ENCODE data around the gene TNP1. TPM values are rescaled to one million over a fixed set of nuclear protein-coding genes. Genes with fewer than 3 reads are reported as not detected.

The TNP1 gene
- total RNA-seq, 1 experiment from 2014 or later, result not detected

- H2AFZ ChIP-seq (ENCODE audit: low read length), result no peak overlapping the region
- no peak overlapping the region for H3K56ac ChIP-seq (ENCODE audit: insufficient read length, low read depth, low read length)
- no peaks in the 10 kb centered on the region for H3K79me1 ChIP-seq (ENCODE audit: insufficient read depth, low read depth, low read length, poor library complexity, severe bottlenecking)
- H3K23ac ChIP-seq (ENCODE audit: insufficient read length, low read depth, low read length), result no peak overlapping the region
- Mint-ChIP-seq H3K36me3 (ENCODE audit: insufficient read depth in 1 of 3, low read depth in 3 of 3) (peaks cover 4 to 7% (median 4%) of the 10 kb centered on the region in 3 experiments; a peak in 4 of 7 replicates), H3K27me3 (ENCODE audit: low read depth) (peaks cover 24% of the 10 kb centered on the region), H3K4me3 (no peak overlapping the region), H3K4me1 (peaks cover 13 to 20% of the 10 kb centered on the region in 2 experiments), H3K27ac (no peak overlapping the region), H3K9me3 (peaks cover 4 to 6% of the 10 kb centered on the region in 2 experiments; a peak in 3 of 5 replicates)
- no peak overlapping the region for H2BK20ac ChIP-seq (ENCODE audit: low read depth, low read length, poor library complexity, severe bottlenecking)
- no peak overlapping the region for H3K27ac ChIP-seq (ENCODE audit: insufficient read length, low read depth, low read length)
- H3K18ac ChIP-seq (ENCODE audit: insufficient read length, low read depth, low read length), result no peak overlapping the region
- no peak for TF ChIP-seq CTCF (conservative IDR thresholded peaks at IDR 0.05)
- H3K4me2 ChIP-seq (ENCODE audit: insufficient read depth, insufficient read length, low read length), result no peak overlapping the region
- no peaks in the 10 kb centered on the region for H4K20me1 ChIP-seq (ENCODE audit: control insufficient read depth, insufficient read depth, insufficient read length)
- no peaks in the 10 kb centered on the region for H3K23me2 ChIP-seq (ENCODE audit: insufficient read length, low read depth, low read length, poor library complexity, severe bottlenecking)
- no peak overlapping the region for H2BK15ac ChIP-seq (ENCODE audit: low read depth, low read length)
- H2BK5ac ChIP-seq (ENCODE audit: insufficient read length, low read length), result no peak overlapping the region
- DNase-seq, result no peak
- no peaks in the 10 kb centered on the region for H3K27me3 ChIP-seq (ENCODE audit: insufficient read depth, low read length)
- H3K9me3 ChIP-seq (ENCODE audit: control insufficient read depth, low read depth, low read length), result no peaks in the 10 kb centered on the region
- H2BK12ac ChIP-seq (ENCODE audit: insufficient read length, low read depth, low read length), result no peak overlapping the region
- no peak overlapping the region for H3T11ph ChIP-seq (ENCODE audit: low read length)
- H3K4me1 ChIP-seq (ENCODE audit: insufficient read depth, low read length), result peaks cover 2% of the 10 kb centered on the region; the same call in 1 of the 2 replicates
- no peak overlapping the region for H3K9ac ChIP-seq (ENCODE audit: extremely low read depth, insufficient read length, low read length)
- H2AK5ac ChIP-seq (ENCODE audit: insufficient read length, low read length), result no peak overlapping the region
- no peak overlapping the region for H4K8ac ChIP-seq (replicated peaks; ENCODE audit: insufficient read length, low read depth, low read length)
- no peak overlapping the region for H3K4ac ChIP-seq (ENCODE audit: low read depth, low read length)
- H4K5ac ChIP-seq (ENCODE audit: insufficient read length, low read depth, low read length), result no peak overlapping the region
- H2BK120ac ChIP-seq (ENCODE audit: low read depth, low read length, poor library complexity, severe bottlenecking), result no peak overlapping the region
- H3K79me2 ChIP-seq (ENCODE audit: insufficient read depth, low read length), result no peaks in the 10 kb centered on the region
- H3K14ac ChIP-seq (ENCODE audit: insufficient read depth, low read length), result no peak overlapping the region
- H4K91ac ChIP-seq (ENCODE audit: insufficient read length, low read depth, low read length), result no peak overlapping the region
- WGBS (ENCODE audit: extremely low coverage, insufficient read length, low lambda C conversion rate), result no CpG with 5 or more reads among the region's 5 CpGs
Measured at GRCh38 chr2:216888081-216888480, 28.2 kb upstream of the TNP1 start.

All from H9 (cell line).